HFFc6 (cell line): ENCODE measurements around the gene GIPC2. TPM values are rescaled to one million over a fixed set of nuclear protein-coding genes. Genes with fewer than 3 reads are reported as not detected.

ENCODE experiments used
- DNase-seq: peaks from one replicate; pipeline ENCODE4 v3.0.0-alpha.2; 2018
- H3K27ac Mint-ChIP-seq: 2 replicates; pipeline ENCODE4 v1.8.0; 2020; ENCODE audit warnings: mild to moderate bottlenecking, mixed read lengths
- H3K27me3 Mint-ChIP-seq: 2 replicates; pipeline ENCODE4 v1.8.0; 2021; ENCODE audit warnings: mild to moderate bottlenecking, moderate library complexity, mixed read lengths; ENCODE audit not compliant: insufficient read depth
- H3K36me3 Mint-ChIP-seq: 2 replicates; pipeline ENCODE4 v1.8.0; 2021; ENCODE audit warnings: low read depth, mixed read lengths
- H3K4me1 Mint-ChIP-seq: 2 replicates; pipeline ENCODE4 v1.8.0; 2020; ENCODE audit warnings: low read depth, mixed read lengths
- H3K4me3 Mint-ChIP-seq: 2 replicates; pipeline ENCODE4 v1.8.0; 2020; ENCODE audit warnings: mild to moderate bottlenecking, moderate library complexity, mixed read lengths
- H3K9me3 Mint-ChIP-seq: 2 replicates; pipeline ENCODE4 v1.8.0; 2020; ENCODE audit warnings: mild to moderate bottlenecking, mixed read lengths
- total RNA-seq, 6 experiments: library from RNA; stranded (reverse); fragmentation: NEBNext Ultra II Directional; extraction: Animal tissue kit (Norgen Biotek cat#: 25700); gene quantifications; 2 replicates in 1 of 6; 3 replicates in 5 of 6; pipeline ENCODE4 v1.2.3, GENCODE V29; 2021
- TF ChIP-seq, protein P1 (sequence below): fragments of 200-600 bp; sonication (generic); IDR thresholded peaks from 2 replicates; pipeline ENCODE4 v1.5.0; 2021; ENCODE audit warnings: antibody characterized with exemption, mild to moderate bottlenecking

The GIPC2 gene
- total RNA-seq, 6 experiments from 2014 or later, result 0.17 to 1.00 (median 0.26) TPM

- Mint-ChIP-seq H3K27ac (no peak overlapping the region), H3K4me3 (no peak overlapping the region), H3K27me3 (no peaks in the 10 kb centered on the region), H3K9me3 (no peaks in the 10 kb centered on the region), H3K4me1 (peaks cover 39% of the 10 kb centered on the region), H3K36me3 (peaks cover 4% of the 10 kb centered on the region; the same call in 1 of the 2 replicates)
- peak; percentile 75 for DNase-seq
- TF ChIP-seq, protein P1, sequence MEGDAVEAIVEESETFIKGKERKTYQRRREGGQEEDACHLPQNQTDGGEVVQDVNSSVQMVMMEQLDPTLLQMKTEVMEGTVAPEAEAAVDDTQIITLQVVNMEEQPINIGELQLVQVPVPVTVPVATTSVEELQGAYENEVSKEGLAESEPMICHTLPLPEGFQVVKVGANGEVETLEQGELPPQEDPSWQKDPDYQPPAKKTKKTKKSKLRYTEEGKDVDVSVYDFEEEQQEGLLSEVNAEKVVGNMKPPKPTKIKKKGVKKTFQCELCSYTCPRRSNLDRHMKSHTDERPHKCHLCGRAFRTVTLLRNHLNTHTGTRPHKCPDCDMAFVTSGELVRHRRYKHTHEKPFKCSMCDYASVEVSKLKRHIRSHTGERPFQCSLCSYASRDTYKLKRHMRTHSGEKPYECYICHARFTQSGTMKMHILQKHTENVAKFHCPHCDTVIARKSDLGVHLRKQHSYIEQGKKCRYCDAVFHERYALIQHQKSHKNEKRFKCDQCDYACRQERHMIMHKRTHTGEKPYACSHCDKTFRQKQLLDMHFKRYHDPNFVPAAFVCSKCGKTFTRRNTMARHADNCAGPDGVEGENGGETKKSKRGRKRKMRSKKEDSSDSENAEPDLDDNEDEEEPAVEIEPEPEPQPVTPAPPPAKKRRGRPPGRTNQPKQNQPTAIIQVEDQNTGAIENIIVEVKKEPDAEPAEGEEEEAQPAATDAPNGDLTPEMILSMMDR, result no peak
Measured at GRCh38 chr1:78176448-78176847, 130.7 kb downstream of the GIPC2 start.

- TF ChIP-seq, protein P1, result no peak
- H3K4me1 Mint-ChIP-seq, result peaks cover 26% of the 10 kb centered on the region
- H3K27ac Mint-ChIP-seq, result no peak overlapping the region
- H3K4me3 Mint-ChIP-seq, result no peak overlapping the region
- H3K9me3 Mint-ChIP-seq, result no peaks in the 10 kb centered on the region
- H3K27me3 Mint-ChIP-seq, result no peaks in the 10 kb centered on the region
- H3K36me3 Mint-ChIP-seq, result peaks cover 4% of the 10 kb centered on the region; the same call in 1 of the 2 replicates
- no peak for DNase-seq
Measured at GRCh38 chr1:78177708-78178270, 132.0 kb downstream of the GIPC2 start.

GRCh38 chr1:78178816-78179215 lies 133.1 kb downstream of the GIPC2 start:
- TF ChIP-seq, protein P1, result no peak
- DNase-seq, result no peak
- Mint-ChIP-seq H3K4me1 (peaks cover 16% of the 10 kb centered on the region), H3K27me3 (peaks cover 3% of the 10 kb centered on the region; the same call in 1 of the 2 replicates), H3K9me3 (no peaks in the 10 kb centered on the region), H3K4me3 (no peak overlapping the region), H3K36me3 (no peaks in the 10 kb centered on the region), H3K27ac (no peak overlapping the region)

DNA sequence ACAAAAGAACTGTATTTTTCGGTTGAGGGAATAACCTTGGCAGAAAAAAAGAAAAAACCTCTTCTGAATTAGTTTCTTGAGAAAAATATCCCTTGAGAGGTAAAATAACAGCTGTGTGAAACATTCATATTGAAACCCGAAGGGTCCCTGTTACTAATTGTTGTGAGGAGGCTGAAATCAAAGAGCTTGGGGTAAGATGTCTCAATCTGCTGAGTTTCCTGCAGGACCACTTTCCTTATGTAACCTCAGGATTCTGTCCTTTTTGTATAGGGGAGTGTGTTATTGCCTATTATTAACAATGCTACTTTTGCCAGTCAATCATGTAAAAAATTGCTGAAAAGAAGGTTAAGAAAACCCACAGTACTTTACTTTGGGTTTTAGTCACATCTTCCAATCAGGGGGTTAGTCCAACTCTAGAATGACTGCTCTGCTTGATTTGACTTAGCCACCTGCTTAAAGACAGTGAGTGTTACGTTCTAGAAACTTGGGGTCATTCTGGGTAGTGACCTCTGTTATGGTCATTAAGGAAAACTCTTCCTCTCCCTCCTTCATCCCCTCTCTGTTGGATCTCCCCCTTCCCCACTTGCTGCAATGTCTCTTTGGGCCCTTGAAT lies 138.8 kb downstream of the GIPC2 start:
- Mint-ChIP-seq H3K36me3 (no peaks in the 10 kb centered on the region), H3K4me3 (no peak overlapping the region), H3K4me1 (no peaks in the 10 kb centered on the region), H3K27ac (no peak overlapping the region), H3K9me3 (no peaks in the 10 kb centered on the region), H3K27me3 (peaks cover 3% of the 10 kb centered on the region; the same call in 1 of the 2 replicates)
- DNase-seq, result no peak
- TF ChIP-seq, protein P1, result no peak

Other genes starting within 250 kb of the GIPC2 start
- gene NEXN, start 157.3 kb upstream of the GIPC2 start, total RNA-seq, result 10 to 100 TPM; 51.9 to 64.6 (median 56.5) TPM
- 100 to 1,000 TPM in 5 of 6 experiments, 10 to 100 TPM in 1; 94.7 to 125 (median 119) TPM for gene FUBP1, start 66.9 kb upstream of the GIPC2 start, total RNA-seq
- 100 to 1,000 TPM in 3 of 6 experiments, 10 to 100 TPM in 3; 89.6 to 245 (median 99.0) TPM for gene DNAJB4, start 41.0 kb upstream of the GIPC2 start, total RNA-seq